ENCODE measurements around the gene SKI.
"Not testable (repeated sequence)": the region's sequence is repeated elsewhere in the genome, so short reads cannot be mapped to it uniquely, and the experiment has no call there.

DNA sequence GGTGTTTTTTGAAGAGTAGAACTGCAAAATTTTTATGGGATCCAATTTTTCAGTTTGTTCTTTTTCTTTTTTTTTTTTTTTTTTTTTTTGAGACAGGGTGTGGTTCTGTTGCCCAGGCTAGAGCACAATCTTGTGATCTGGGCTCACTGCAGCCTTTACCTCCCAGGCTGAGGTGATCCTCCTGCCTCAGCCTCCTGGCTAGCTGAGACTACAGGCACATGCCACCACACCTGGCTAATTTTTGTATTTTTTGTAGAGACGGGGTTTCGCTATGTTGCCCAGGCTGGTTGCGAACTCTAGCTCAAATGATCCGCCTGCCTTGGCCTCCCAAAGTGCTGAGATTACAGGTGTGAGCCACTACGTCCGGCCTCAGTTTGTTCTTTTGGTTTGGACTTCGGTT lies 32.4 kb downstream of the SKI start:
- TF ChIP-seq, protein P1, sequence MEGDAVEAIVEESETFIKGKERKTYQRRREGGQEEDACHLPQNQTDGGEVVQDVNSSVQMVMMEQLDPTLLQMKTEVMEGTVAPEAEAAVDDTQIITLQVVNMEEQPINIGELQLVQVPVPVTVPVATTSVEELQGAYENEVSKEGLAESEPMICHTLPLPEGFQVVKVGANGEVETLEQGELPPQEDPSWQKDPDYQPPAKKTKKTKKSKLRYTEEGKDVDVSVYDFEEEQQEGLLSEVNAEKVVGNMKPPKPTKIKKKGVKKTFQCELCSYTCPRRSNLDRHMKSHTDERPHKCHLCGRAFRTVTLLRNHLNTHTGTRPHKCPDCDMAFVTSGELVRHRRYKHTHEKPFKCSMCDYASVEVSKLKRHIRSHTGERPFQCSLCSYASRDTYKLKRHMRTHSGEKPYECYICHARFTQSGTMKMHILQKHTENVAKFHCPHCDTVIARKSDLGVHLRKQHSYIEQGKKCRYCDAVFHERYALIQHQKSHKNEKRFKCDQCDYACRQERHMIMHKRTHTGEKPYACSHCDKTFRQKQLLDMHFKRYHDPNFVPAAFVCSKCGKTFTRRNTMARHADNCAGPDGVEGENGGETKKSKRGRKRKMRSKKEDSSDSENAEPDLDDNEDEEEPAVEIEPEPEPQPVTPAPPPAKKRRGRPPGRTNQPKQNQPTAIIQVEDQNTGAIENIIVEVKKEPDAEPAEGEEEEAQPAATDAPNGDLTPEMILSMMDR (IDR thresholded peaks at IDR 0.05; ENCODE audit: low read length), result not testable (repeated sequence)
- TF ChIP-seq EZH2 (optimal IDR thresholded peaks at IDR 0.05; ENCODE audit: low read depth, low read length), result not testable (repeated sequence)

Data from MM.1S (cell line).